Left ventricle myocardium superior (tissue), 1 donor: ENCODE results near the gene NAA38. TPM values are rescaled to one million over a fixed set of nuclear protein-coding genes. Genes with fewer than 3 reads are reported as not detected.
"Not testable (repeated sequence)": the region's sequence is repeated elsewhere in the genome, so short reads cannot be mapped to it uniquely, and the experiment has no call there.

Experiments
- ATAC-seq: fragments of 200-7000 bp; cut with Tn5 transposase; one replicate; pipeline ENCODE4 v1.9.1; 2020; ENCODE audit warnings: mild to moderate bottlenecking, moderate library complexity
- DNase-seq: peaks from one replicate; pipeline ENCODE4 v3.0.0-alpha.2; 2020
- intact Hi-C: fragments of 100-400 bp; cut with micrococcal nuclease; formaldehyde crosslinking; loops from one replicate; pipeline ENCODE4 v1.11.0; 2022
- total RNA-seq: library from RNA; stranded (reverse); fragmentation: NEBNext Ultra II Directional; extraction: Animal tissue kit (Norgen Biotek cat#: 25700); gene quantifications from one replicate; pipeline ENCODE4 v1.2.1, GENCODE V29; 2021
- donor health status: DM: no; HTN: yes; CAD: no; lungs with severe emphysema.

Gene NAA38
- total RNA-seq, 1 donor from 2014 or later = 93.2 TPM

- ATAC-seq, DNase-seq, intact Hi-C loops: not testable (repeated sequence)
Observed at GRCh38 chr17:7809791-7810343, 47.5 kb downstream of the NAA38 start.

- intact Hi-C loops = no loop called here
- no peak for DNase-seq
- no peak for ATAC-seq
Observed at GRCh38 chr17:7809086-7809790, 48.1 kb downstream of the NAA38 start.

- DNase-seq (no peak), ATAC-seq (no peak)
- intact Hi-C loops = no loop called here
Observed at GRCh38 chr17:7807206-7807605, 50.2 kb downstream of the NAA38 start.

Other genes with a start within 250 kb of the NAA38 start
- 103 TPM for gene FXR2, start 242.7 kb downstream of the NAA38 start, total RNA-seq
- gene SAT2, start 229.7 kb downstream of the NAA38 start, total RNA-seq = 74.4 TPM
- gene SHBG, start 227.4 kb downstream of the NAA38 start, total RNA-seq = not detected
- gene ATP1B2, start 206.6 kb downstream of the NAA38 start, total RNA-seq = 3.2 TPM
- 13.7 TPM for gene TP53, start 170.1 kb downstream of the NAA38 start, total RNA-seq
- 5.3 TPM for gene WRAP53, start 169.1 kb downstream of the NAA38 start, total RNA-seq
- 0.25 TPM for gene EFNB3, start 152.4 kb downstream of the NAA38 start, total RNA-seq
- gene DNAH2, start 139.8 kb downstream of the NAA38 start, total RNA-seq = 0.05 TPM
- gene KDM6B, start 23.3 kb downstream of the NAA38 start, total RNA-seq = 28.1 TPM
- gene TMEM88, start 2.5 kb downstream of the NAA38 start, total RNA-seq = 32.6 TPM
- gene CYB5D1, start 444 bp upstream of the NAA38 start, total RNA-seq = 25.6 TPM
- 13.1 TPM for gene CHD3, start 31.2 kb upstream of the NAA38 start, total RNA-seq
- 1.1 TPM for gene RNF227, start 58.7 kb upstream of the NAA38 start, total RNA-seq
- gene KCNAB3, start 72.3 kb upstream of the NAA38 start, total RNA-seq = 0.52 TPM
- 107 TPM for gene TRAPPC1, start 74.4 kb upstream of the NAA38 start, total RNA-seq
- 10.8 TPM for gene CNTROB, start 74.6 kb upstream of the NAA38 start, total RNA-seq
- not detected for gene GUCY2D, start 145.1 kb upstream of the NAA38 start, total RNA-seq
- not detected for gene ALOX15B, start 181.5 kb upstream of the NAA38 start, total RNA-seq
- gene ALOX12B, start 230.2 kb upstream of the NAA38 start, total RNA-seq = not detected